Adrenal gland (tissue), 5 donors: ENCODE results near the gene PIEZO1.

ENCODE experiments used
- CTCF ChIP-seq, 6 experiments: fragments of 450-650 bp in 4 of 6; fragments of 200-600 bp in 2 of 6; sonication (generic) in 1 of 6; IDR thresholded peaks; 1 replicate in 5 of 6; 2 replicates in 1 of 6; pipeline versions ENCODE4 v1.5.1 to v1.8.0; 2016 to 2021; ENCODE audit warnings: antibody characterized with exemption in 6 of 6, mild to moderate bottlenecking in 2 of 6, moderate library complexity in 1 of 6
- POLR2A ChIP-seq, 2 donors: fragments of 450-650 bp; IDR thresholded peaks; one replicate each; pipeline ENCODE4 v1.6.1; 2017; ENCODE audit warnings: antibody characterized with exemption in 2 of 2, mild to moderate bottlenecking in 2 of 2, moderate library complexity in 1 of 2
- donor health status: DM: no; HTN: no; CAD: no.

- TF ChIP-seq CTCF (IDR thresholded peaks at IDR 0.05) = no peak
- no peak for TF ChIP-seq POLR2A (IDR thresholded peaks at IDR 0.05)
Measured at GRCh38 chr16:88780142-88781062, 4.6 kb downstream of the PIEZO1 start.
